Measurements from ENCODE around the gene ADNP2. TPM values are rescaled to one million over a fixed set of nuclear protein-coding genes. Genes with fewer than 3 reads are reported as not detected.

The ADNP2 gene
- total RNA-seq: 19.0 and 20.7 TPM in 2 replicates

GRCh38 chr18:80108739-80109675, at the start of gene ADNP2:
TSS of gene ADNP2 (plus strand) at chr18:80109262. CDS start at chr18:80117543, 8,281 bp downstream.

Other genes with a start within 250 kb of the ADNP2 start
- 29.2 and 45.0 TPM in 2 replicates for gene SLC66A2, start 157.6 kb upstream of the ADNP2 start, total RNA-seq
- gene HSBP1L1, start 144.6 kb upstream of the ADNP2 start, total RNA-seq: 13.7 and 61.7 TPM in 2 replicates
- gene TXNL4A, start 120.7 kb upstream of the ADNP2 start, total RNA-seq: 46.5 and 58.8 TPM in 2 replicates
- gene RBFA, start 74.8 kb upstream of the ADNP2 start, total RNA-seq: 13.4 and 29.5 TPM in 2 replicates
- 5.9 and 10.8 TPM in 2 replicates for gene PARD6G, start 138.3 kb downstream of the ADNP2 start, total RNA-seq